Neural progenitor cell (in vitro differentiated cells): Measurements from ENCODE around the gene TNFRSF13B. TPM values are rescaled to one million over a fixed set of nuclear protein-coding genes. Genes with fewer than 3 reads are reported as not detected.

ENCODE experiments used
- DNase-seq: peaks from one replicate; pipeline ENCODE4 v3.0.0-alpha.2; 2016; ENCODE audit warnings: low spot score
- H2AFZ ChIP-seq: fragments of 200-600 bp; sonication (generic); replicated peaks from 2 replicates; pipeline ENCODE4 v1.6.1; 2016; ENCODE audit warnings: antibody characterized with exemption
- H3F3A ChIP-seq: fragments of 200-600 bp; sonication (generic); 2 replicates; pipeline ENCODE4 v1.6.1; 2016; ENCODE audit warnings: antibody characterized with exemption, low read depth
- H3K27ac ChIP-seq: fragments of 200-600 bp; sonication (generic); 2 replicates; pipeline ENCODE4 v1.5.1; 2016; ENCODE audit warnings: mild to moderate bottlenecking
- H3K27me3 ChIP-seq: fragments of 200-600 bp; sonication (generic); 2 replicates; pipeline ENCODE4 v1.6.1; 2016; ENCODE audit warnings: mild to moderate bottlenecking, moderate library complexity
- H3K36me3 ChIP-seq: fragments of 200-600 bp; sonication (generic); 2 replicates; pipeline ENCODE4 v1.5.1; 2016
- H3K4me1 ChIP-seq: fragments of 200-600 bp; sonication (generic); 2 replicates; pipeline ENCODE4 v1.6.1; 2016; ENCODE audit warnings: mixed run types
- H3K4me2 ChIP-seq: fragments of 200-600 bp; sonication (generic); 2 replicates; pipeline ENCODE4 v1.6.1; 2016
- H3K4me3 ChIP-seq: fragments of 200-600 bp; sonication (generic); 2 replicates; pipeline ENCODE4 v1.5.1; 2016
- H3K79me2 ChIP-seq: fragments of 200-600 bp; sonication (generic); 2 replicates; pipeline ENCODE4 v1.6.1; 2016; ENCODE audit warnings: low read depth
- H3K9ac ChIP-seq: fragments of 200-600 bp; sonication (generic); 2 replicates; pipeline ENCODE4 v1.6.1; 2016
- H3K9me3 ChIP-seq: fragments of 200-600 bp; sonication (generic); 2 replicates; pipeline ENCODE4 v1.5.1; 2016; ENCODE audit warnings: low read depth
- H4K20me1 ChIP-seq: fragments of 200-600 bp; sonication (generic); 2 replicates; pipeline ENCODE4 v1.6.1; 2016; ENCODE audit warnings: low read depth
- H3K27ac Mint-ChIP-seq: 3 replicates; pipeline ENCODE4 v1.8.0; 2021; ENCODE audit warnings: mixed read lengths
- H3K27me3 Mint-ChIP-seq: 2 replicates; pipeline ENCODE4 v1.8.0; 2022; ENCODE audit warnings: low read depth, mild to moderate bottlenecking, inconsistent platforms, moderate library complexity, mixed read lengths; ENCODE audit not compliant: insufficient read depth
- H3K36me3 Mint-ChIP-seq: 3 replicates; pipeline ENCODE4 v1.8.0; 2021; ENCODE audit warnings: mixed read lengths
- H3K4me1 Mint-ChIP-seq: 3 replicates; pipeline ENCODE4 v1.8.0; 2021; ENCODE audit warnings: mixed read lengths
- H3K4me3 Mint-ChIP-seq: 3 replicates; pipeline ENCODE4 v1.8.0; 2021; ENCODE audit warnings: mild to moderate bottlenecking, moderate library complexity, mixed read lengths
- H3K9me3 Mint-ChIP-seq: 3 replicates; pipeline ENCODE4 v1.8.0; 2020; ENCODE audit warnings: mixed read lengths
- CTCF ChIP-seq: fragments of 200-600 bp; sonication (generic); IDR thresholded peaks from 2 replicates; pipeline ENCODE4 v1.5.1; 2017; ENCODE audit warnings: antibody characterized with exemption, mild to moderate bottlenecking
- EZH2 ChIP-seq: fragments of 200-600 bp; sonication (generic); IDR thresholded peaks from 2 replicates; pipeline ENCODE4 v1.6.1; 2017; ENCODE audit warnings: antibody characterized with exemption, mild to moderate bottlenecking, moderate library complexity
- EZH2phosphoT487 ChIP-seq: fragments of 200-600 bp; sonication (generic); IDR thresholded peaks from 2 replicates; pipeline ENCODE4 v1.6.1; 2017; ENCODE audit warnings: antibody characterized with exemption
- total RNA-seq: library from RNA; depleted of rRNA; stranded (reverse); fragments of >200 nt; gene quantifications from 2 replicates; pipeline ENCODE4 v1.2.3, GENCODE V29; 2015; ENCODE audit warnings: low replicate concordance

TNFRSF13B gene
- total RNA-seq, 1 donor from 2014 or later, result not detected

- Histone ChIP-seq H3K9me3 (no peaks in the 10 kb centered on the region), H3K36me3 (no peaks in the 10 kb centered on the region), H3K9ac (no peak overlapping the region), H3K4me3 (no peak overlapping the region), H3K4me1 (no peaks in the 10 kb centered on the region), H3K4me2 (no peak overlapping the region), H3K79me2 (no peaks in the 10 kb centered on the region), H3F3A (no peaks in the 10 kb centered on the region), H3K27me3 (no peaks in the 10 kb centered on the region), H4K20me1 (no peaks in the 10 kb centered on the region), H2AFZ (peak overlapping the region; percentile 63), H3K27ac (no peak overlapping the region)
- Mint-ChIP-seq H3K4me3 (no peak overlapping the region), H3K36me3 (no peaks in the 10 kb centered on the region), H3K9me3 (peaks cover 2% of the 10 kb centered on the region), H3K4me1 (peaks cover 7% of the 10 kb centered on the region), H3K27ac (no peak overlapping the region), H3K27me3 (peaks cover 6% of the 10 kb centered on the region)
- DNase-seq, result no peak
- TF ChIP-seq EZH2phosphoT487 (no peak), CTCF (no peak)
Observed at GRCh38 chr17:16988749-16989229, 16.9 kb upstream of the TNFRSF13B start.

GRCh38 chr17:16987830-16988601, 16.1 kb upstream of the TNFRSF13B start:
- H3K4me2 ChIP-seq, result no peak overlapping the region
- H3K79me2 ChIP-seq, result no peaks in the 10 kb centered on the region
- Mint-ChIP-seq H3K27me3 (peaks cover 6% of the 10 kb centered on the region), H3K36me3 (no peaks in the 10 kb centered on the region), H3K27ac (peak overlapping the region; percentile 62), H3K4me1 (peaks cover 7% of the 10 kb centered on the region), H3K4me3 (no peak overlapping the region), H3K9me3 (peaks cover 2% of the 10 kb centered on the region)
- no peaks in the 10 kb centered on the region for H3K27me3 ChIP-seq
- H3K9me3 ChIP-seq, result no peaks in the 10 kb centered on the region
- H2AFZ ChIP-seq, result peak overlapping the region; percentile 63
- H4K20me1 ChIP-seq, result no peaks in the 10 kb centered on the region
- DNase-seq, result peak; percentile 27
- no peaks in the 10 kb centered on the region for H3K36me3 ChIP-seq
- no peak overlapping the region for H3K4me3 ChIP-seq
- H3F3A ChIP-seq, result no peaks in the 10 kb centered on the region
- H3K27ac ChIP-seq, result no peak overlapping the region
- H3K9ac ChIP-seq, result no peak overlapping the region
- H3K4me1 ChIP-seq, result no peaks in the 10 kb centered on the region
- no peak for TF ChIP-seq CTCF
- no peak for TF ChIP-seq EZH2
- no peak for TF ChIP-seq EZH2phosphoT487

GRCh38 chr17:16987066-16987829, 15.3 kb upstream of the TNFRSF13B start:
- no peak overlapping the region for H3K4me2 ChIP-seq
- H3K9me3 Mint-ChIP-seq, result peaks cover 2% of the 10 kb centered on the region
- no peaks in the 10 kb centered on the region for H3K9me3 ChIP-seq
- DNase-seq, result no peak
- no peaks in the 10 kb centered on the region for H3K4me1 ChIP-seq
- no peaks in the 10 kb centered on the region for H3K36me3 Mint-ChIP-seq
- H3K27ac ChIP-seq, result no peak overlapping the region
- no peak overlapping the region for H3K4me3 ChIP-seq
- H2AFZ ChIP-seq, result no peak overlapping the region
- H3K27me3 ChIP-seq, result no peaks in the 10 kb centered on the region
- H3F3A ChIP-seq, result no peaks in the 10 kb centered on the region
- H3K27me3 Mint-ChIP-seq, result peaks cover 6% of the 10 kb centered on the region
- TF ChIP-seq EZH2phosphoT487, result no peak
- no peak for TF ChIP-seq EZH2
- TF ChIP-seq CTCF, result no peak
- no peak overlapping the region for H3K27ac Mint-ChIP-seq
- H3K9ac ChIP-seq, result no peak overlapping the region
- peaks cover 7% of the 10 kb centered on the region for H3K4me1 Mint-ChIP-seq
- no peaks in the 10 kb centered on the region for H3K36me3 ChIP-seq
- no peaks in the 10 kb centered on the region for H3K79me2 ChIP-seq
- H4K20me1 ChIP-seq, result no peaks in the 10 kb centered on the region
- no peak overlapping the region for H3K4me3 Mint-ChIP-seq
